SK-N-SH (cell line): ENCODE measurements around the gene TDP1. TPM values are rescaled to one million over a fixed set of nuclear protein-coding genes. Genes with fewer than 3 reads are reported as not detected.

Experiments
- CTCF ChIA-PET: fragments of 300-600, 350-600 bp; formaldehyde crosslinking; extraction: SDS; loops from one replicate; lab custom pipeline; 2021; lab: Yijun Ruan, JAX
- POLR2A ChIA-PET: fragments of 350-600 bp; sonication (Branson Sonifier 250); formaldehyde crosslinking; extraction: SDS; loops from one replicate; lab custom pipeline; 2020; ENCODE audit warnings: antibody characterized with exemption, inconsistent platforms; lab: Yijun Ruan, JAX
- DNase-seq: peaks from one replicate; pipeline ENCODE4 v3.0.0; 2012
- H2AFZ ChIP-seq: fragments of 200-600 bp; sonication (generic); 2 replicates; pipeline ENCODE4 v1.8.1; 2016; ENCODE audit warnings: antibody characterized with exemption, mild to moderate bottlenecking, low read depth
- H3F3A ChIP-seq: fragments of 200-600 bp; sonication (generic); replicated peaks from 2 replicates; pipeline ENCODE3; 2016; ENCODE audit warnings: antibody characterized with exemption, mild to moderate bottlenecking; ENCODE audit not compliant: insufficient read depth
- H3K27ac ChIP-seq, 2 experiments: fragments of 200-500 bp in 1 of 2; fragments of 200-600 bp in 1 of 2; sonication (Bioruptor generic) in 1 of 2; sonication (generic), shearing (Covaris generic) in 1 of 2; 2 replicates each; pipeline versions ENCODE4 v1.5.1 to v1.6.1; 2014 to 2016; ENCODE audit warnings: low read depth in 2 of 2, inconsistent platforms in 1 of 2, low read length in 1 of 2, mild to moderate bottlenecking in 1 of 2, mixed read lengths in 1 of 2
- H3K27me3 ChIP-seq: fragments of 200-600 bp; sonication (generic), shearing (Covaris generic); 2 replicates; pipeline ENCODE4 v1.6.1; 2016; ENCODE audit warnings: mixed run types; ENCODE audit not compliant: insufficient read depth
- H3K36me3 ChIP-seq, 2 experiments: fragments of 200-500 bp in 1 of 2; fragments of 200-600 bp in 1 of 2; sonication (Bioruptor generic) in 1 of 2; sonication (generic) in 1 of 2; replicated peaks in 1 of 2; 2 replicates each; pipeline versions ENCODE3 to v1.5.1; 2014 to 2016; ENCODE audit warnings: low read length in 1 of 2, mild to moderate bottlenecking in 1 of 2; ENCODE audit not compliant: insufficient read depth in 2 of 2, control insufficient read depth in 1 of 2
- H3K4me1 ChIP-seq, 2 experiments: fragments of 200-500 bp in 1 of 2; fragments of 200-600 bp in 1 of 2; sonication (Bioruptor generic) in 1 of 2; sonication (generic), shearing (Covaris generic) in 1 of 2; 2 replicates each; pipeline versions ENCODE4 v1.5.1 to v1.6.1; 2014 to 2016; ENCODE audit warnings: low read depth in 1 of 2, low read length in 1 of 2, mixed run types in 1 of 2; ENCODE audit not compliant: insufficient read depth in 2 of 2, control insufficient read depth in 1 of 2
- H3K4me2 ChIP-seq: fragments of 200-600 bp; sonication (generic), shearing (Covaris generic); 2 replicates; pipeline ENCODE4 v1.6.1; 2017; ENCODE audit warnings: mixed run types
- H3K4me3 ChIP-seq, 2 experiments: fragments of 200-500 bp in 1 of 2; fragments of 200-600 bp in 1 of 2; sonication (Bioruptor generic) in 1 of 2; sonication (generic), shearing (Covaris generic) in 1 of 2; 2 replicates each; pipeline versions ENCODE4 v1.5.1 to v1.8.1; 2014 to 2016; ENCODE audit warnings: low read depth in 2 of 2, inconsistent platforms in 1 of 2, low read length in 1 of 2, mild to moderate bottlenecking in 1 of 2, mixed read lengths in 1 of 2, moderate library complexity in 1 of 2
- H3K79me2 ChIP-seq: fragments of 200-600 bp; sonication (generic); 2 replicates; pipeline ENCODE4 v1.8.1; 2017; ENCODE audit warnings: mild to moderate bottlenecking; ENCODE audit not compliant: insufficient read depth
- H3K9ac ChIP-seq: fragments of 200-600 bp; sonication (generic); 2 replicates; pipeline ENCODE4 v1.6.1; 2017; ENCODE audit warnings: mixed run types
- H3K9me2 ChIP-seq: fragments of 200-600 bp; sonication (generic); 2 replicates; pipeline ENCODE4 v1.6.1; 2017; ENCODE audit warnings: mixed run types
- H3K9me3 ChIP-seq: fragments of 200-600 bp; sonication (generic); 2 replicates; pipeline ENCODE4 v1.6.1; 2017; ENCODE audit warnings: mixed run types, mild to moderate bottlenecking, moderate library complexity
- H4K20me1 ChIP-seq: fragments of 200-600 bp; sonication (generic); 2 replicates; pipeline ENCODE4 v1.6.1; 2017; ENCODE audit warnings: mild to moderate bottlenecking, mixed run types; ENCODE audit not compliant: insufficient read depth
- CTCF ChIP-seq: fragments of 200-600 bp; sonication (generic); IDR thresholded peaks from 2 replicates; pipeline ENCODE4 v1.6.1; 2017; ENCODE audit warnings: antibody characterized with exemption, mild to moderate bottlenecking, moderate library complexity
- ELF1 ChIP-seq: IDR thresholded peaks from 2 replicates; pipeline ENCODE4 v1.4.0; 2012
- EP300 ChIP-seq, 2 experiments: IDR thresholded peaks; 2 replicates each; pipeline versions ENCODE4 v1.4.0 to v1.6.1; 2012; ENCODE audit warnings: borderline replicate concordance in 1 of 2, low read depth in 1 of 2, low read length in 1 of 2
- FOSL2 ChIP-seq: IDR thresholded peaks from 2 replicates; pipeline ENCODE4 v1.4.0; 2012; ENCODE audit warnings: low read depth, mild to moderate bottlenecking, moderate library complexity, borderline replicate concordance
- GABPA ChIP-seq: IDR thresholded peaks from 2 replicates; pipeline ENCODE4 v1.4.0; 2012; ENCODE audit warnings: low read depth, mild to moderate bottlenecking
- GATA2 ChIP-seq: sonication (generic); formaldehyde crosslinking; IDR thresholded peaks from 2 replicates; pipeline ENCODE4 v1.5.0; 2020; ENCODE audit warnings: mild to moderate bottlenecking, missing genetic modification reagents
- IRF3 ChIP-seq: fragments of 150-350 bp; IDR thresholded peaks from 2 replicates; pipeline ENCODE4 v1.6.1; 2016; ENCODE audit warnings: mild to moderate bottlenecking, low read depth, low read length
- JUND ChIP-seq: IDR thresholded peaks from 2 replicates; pipeline ENCODE4 v1.4.0; 2012
- MEF2A ChIP-seq: IDR thresholded peaks from 2 replicates; pipeline ENCODE4 v1.4.0; 2012; ENCODE audit warnings: low read depth, borderline replicate concordance
- MXI1 ChIP-seq: IDR thresholded peaks from 2 replicates; pipeline ENCODE4 v1.6.1; 2012; ENCODE audit warnings: mild to moderate bottlenecking, low read depth, low read length, improper control_type of control experiment
- NRF1 ChIP-seq: IDR thresholded peaks from 2 replicates; pipeline ENCODE4 v1.6.1; 2012; ENCODE audit warnings: low read depth, mild to moderate bottlenecking, low read length
- POLR2AphosphoS5 ChIP-seq: IDR thresholded peaks from 2 replicates; pipeline ENCODE4 v1.6.1; 2012; ENCODE audit warnings: low read depth, low read length
- RCOR1 ChIP-seq: fragments of 150-350 bp; IDR thresholded peaks from 2 replicates; pipeline ENCODE4 v1.6.1; 2017; ENCODE audit warnings: antibody characterized with exemption, low read length
- RXRA ChIP-seq: IDR thresholded peaks from 2 replicates; pipeline ENCODE4 v1.4.0; 2012; ENCODE audit warnings: low read depth, mild to moderate bottlenecking, borderline replicate concordance
- SIN3A ChIP-seq: IDR thresholded peaks from 2 replicates; pipeline ENCODE4 v1.6.1; 2012; ENCODE audit warnings: low read depth, mild to moderate bottlenecking, low read length, moderate library complexity, borderline replicate concordance
- TAF1 ChIP-seq: IDR thresholded peaks from 2 replicates; pipeline ENCODE4 v1.6.1; 2012; ENCODE audit warnings: low read depth, mild to moderate bottlenecking, low read length, moderate library complexity, borderline replicate concordance
- TCF12 ChIP-seq: IDR thresholded peaks from 2 replicates; pipeline ENCODE4 v1.4.0; 2012
- USF2 ChIP-seq: fragments of 150-350 bp; IDR thresholded peaks from 2 replicates; pipeline ENCODE4 v1.6.1; 2017; ENCODE audit warnings: antibody characterized with exemption, low read length, low read depth, borderline replicate concordance
- YY1 ChIP-seq: IDR thresholded peaks from 2 replicates; pipeline ENCODE4 v1.4.0; 2012; ENCODE audit warnings: low read depth, mild to moderate bottlenecking
- WGBS: methylation state at CpG from one replicate; pipeline ENCODE4 v1.1.6; 2017; ENCODE audit warnings: low lambda C conversion rate; 5-methylcytosine and 5-hydroxymethylcytosine counted together
- polyA plus RNA-seq, 3 experiments: library from polyadenylated mRNA; depleted of rRNA; stranded (reverse); fragments of >200 nt; gene quantifications; 2 replicates each; pipeline ENCODE4 v1.2.3, GENCODE V29; 2012
- TF ChIP-seq, protein P1 (sequence below): IDR thresholded peaks from 2 replicates; pipeline ENCODE4 v1.4.0; 2012; ENCODE audit warnings: low read depth

The TDP1 gene
- polyA plus RNA-seq, 1 of the 3 experiments (the other 2 are of a cell fraction): 14.5 TPM

DNA sequence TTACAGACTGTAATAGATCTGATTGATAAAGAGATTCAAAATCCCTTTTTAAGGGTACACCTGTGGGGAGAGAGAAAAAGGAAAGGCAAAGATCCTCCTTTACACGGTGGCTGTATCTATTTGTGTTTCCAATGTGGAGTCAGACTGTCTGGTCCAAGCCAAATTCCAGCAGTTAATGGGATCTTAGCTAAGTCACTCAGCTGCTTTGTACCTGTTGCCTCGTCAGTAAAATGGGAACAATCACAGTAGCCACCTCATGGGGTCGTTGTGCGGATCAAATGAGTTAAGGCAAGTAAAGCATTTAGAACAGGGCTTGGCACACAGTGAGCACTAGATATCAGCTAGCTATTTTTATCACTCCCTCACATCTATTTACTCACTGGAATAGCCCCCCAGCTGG, 48.1 kb upstream of the TDP1 start:
- peaks cover 12% of the 10 kb centered on the region for H3F3A ChIP-seq
- 82% methylated on average over 4 of the region's 4 CpGs for WGBS
- CTCF ChIA-PET: interaction anchor here (1.2 kb wide), 1 partner anchor 13 kb away, joined by 3 read pairs; no protein-coding TSS in a partner anchor
- TF ChIP-seq SIN3A: no peak
- TF ChIP-seq IRF3: no peak
- TF ChIP-seq RXRA: no peak
- TF ChIP-seq GABPA: no peak
- no peak for TF ChIP-seq USF2
- no peak for TF ChIP-seq MEF2A
- TF ChIP-seq FOSL2: no peak
- TF ChIP-seq CTCF: no peak
- TF ChIP-seq, protein P1, sequence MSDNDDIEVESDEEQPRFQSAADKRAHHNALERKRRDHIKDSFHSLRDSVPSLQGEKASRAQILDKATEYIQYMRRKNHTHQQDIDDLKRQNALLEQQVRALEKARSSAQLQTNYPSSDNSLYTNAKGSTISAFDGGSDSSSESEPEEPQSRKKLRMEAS: no peak
- TF ChIP-seq EP300 (IDR thresholded peaks at IDR 0.05; ENCODE audit: borderline replicate concordance in 1 of 2, low read depth in 1 of 2, low read length in 1 of 2): no peak
- no peak for TF ChIP-seq TAF1
- no peak for TF ChIP-seq JUND
- TF ChIP-seq MXI1: no peak
- TF ChIP-seq RCOR1: no peak
- TF ChIP-seq POLR2AphosphoS5: no peak
- TF ChIP-seq NRF1: no peak
- no peak for TF ChIP-seq TCF12
- TF ChIP-seq YY1: no peak
- TF ChIP-seq ELF1: no peak
- no peak for TF ChIP-seq GATA2 (CRISPR knock-in tag)
- peaks cover 18 to 23% of the 10 kb centered on the region in 2 experiments for H3K4me1 ChIP-seq
- no peaks in the 10 kb centered on the region for H4K20me1 ChIP-seq
- no peaks in the 10 kb centered on the region for H3K9me2 ChIP-seq
- H3K9ac ChIP-seq: no peak overlapping the region
- H3K4me3 ChIP-seq: no peak overlapping the region
- DNase-seq: no peak
- no peaks in the 10 kb centered on the region for H3K27me3 ChIP-seq
- H2AFZ ChIP-seq: no peak overlapping the region
- no peaks in the 10 kb centered on the region for H3K79me2 ChIP-seq
- POLR2A ChIA-PET: no interaction called here
- no peak overlapping the region for H3K4me2 ChIP-seq
- no peak overlapping the region for H3K27ac ChIP-seq
- no peaks in the 10 kb centered on the region for H3K36me3 ChIP-seq
- H3K9me3 ChIP-seq: no peaks in the 10 kb centered on the region
